Activated CD8-positive, alpha-beta T cell treated with anti-CD3 and anti-CD28 coated beads for 36 hours (primary cell): ENCODE results near the gene RAC2. TPM values are rescaled to one million over a fixed set of nuclear protein-coding genes. Genes with fewer than 3 reads are reported as not detected.
A peak's percentile ranks its signal among the peaks of the same experiment; 100 is the strongest.

ENCODE experiments used
- ATAC-seq: fragments of 200-7000 bp; cut with Tn5 transposase; one replicate; pipeline ENCODE4 v1.10.0; 2021; ENCODE audit warnings: mild to moderate bottlenecking, moderate library complexity
- CTCF ChIA-PET: fragments of 350-600 bp; sonication (Branson Sonifier 250); formaldehyde crosslinking; loops from one replicate; lab custom pipeline; 2021; ENCODE audit warnings: antibody characterized with exemption; lab: Charles Lee
- POLR2A ChIA-PET: fragments of 350-600 bp; sonication (Branson Sonifier 250); formaldehyde crosslinking; loops from one replicate; lab custom pipeline; 2021; ENCODE audit warnings: antibody characterized with exemption; lab: Charles Lee
- DNase-seq: peaks from one replicate; pipeline ENCODE4 v3.0.0-alpha.2; 2020
- H3K27ac Mint-ChIP-seq: one replicate; pipeline ENCODE4 v1.8.0; 2021; ENCODE audit warnings: mild to moderate bottlenecking, mixed read lengths
- H3K27me3 Mint-ChIP-seq: one replicate; pipeline ENCODE4 v1.8.0; 2021; ENCODE audit warnings: mixed read lengths
- H3K36me3 Mint-ChIP-seq: one replicate; pipeline ENCODE4 v1.8.0; 2021; ENCODE audit warnings: low read depth, mixed read lengths
- H3K4me1 Mint-ChIP-seq: one replicate; pipeline ENCODE4 v1.8.0; 2021; ENCODE audit warnings: low read depth, mixed read lengths
- H3K4me3 Mint-ChIP-seq: one replicate; pipeline ENCODE4 v1.8.0; 2021; ENCODE audit warnings: mild to moderate bottlenecking, moderate library complexity, mixed read lengths
- H3K9me3 Mint-ChIP-seq: one replicate; pipeline ENCODE4 v1.8.0; 2021; ENCODE audit warnings: mixed read lengths
- CTCF ChIP-seq: fragments of 200-600 bp; IDR thresholded peaks from one replicate; pipeline ENCODE4 v1.8.0; 2022; ENCODE audit warnings: antibody characterized with exemption, mild to moderate bottlenecking
- intact Hi-C: fragments of 100-400 bp; cut with micrococcal nuclease; formaldehyde crosslinking; loops from one replicate; pipeline ENCODE4 v1.10.0; 2022
- total RNA-seq, 2 experiments: library from RNA; stranded (reverse); gene quantifications; one replicate each; pipeline ENCODE4 v1.2.3, GENCODE V29; 2021

The RAC2 gene
- total RNA-seq, 2 experiments from 2014 or later: 699 to 717 TPM

GRCh38 chr22:37209140-37209845 is 34.8 kb downstream of the RAC2 start:
- Mint-ChIP-seq H3K4me1 (peaks cover 53% of the 10 kb centered on the region), H3K27me3 (no peaks in the 10 kb centered on the region), H3K4me3 (no peak overlapping the region), H3K9me3 (no peaks in the 10 kb centered on the region), H3K27ac (peak overlapping the region; percentile 25), H3K36me3 (no peaks in the 10 kb centered on the region)
- no peak for ATAC-seq
- intact Hi-C loops: no loop called here
- CTCF ChIA-PET: interaction anchor here (1.1 to 3.8 kb wide), 4 partner anchors 8 to 51 kb away, joined by 3 to 29 read pairs (median 4); no protein-coding TSS in a partner anchor
- DNase-seq: peak; percentile 1
- TF ChIP-seq CTCF: no peak
- POLR2A ChIA-PET: interaction anchor here (0.9 to 1.7 kb wide), 8 partner anchors 9 to 72 kb away, joined by 3 to 9 read pairs (median 4); no protein-coding TSS in a partner anchor

- H3K27ac Mint-ChIP-seq: peak overlapping the region; percentile 64
- no peaks in the 10 kb centered on the region for H3K27me3 Mint-ChIP-seq
- ATAC-seq (no peak), DNase-seq (peak; percentile 2)
- no peaks in the 10 kb centered on the region for H3K36me3 Mint-ChIP-seq
- H3K4me1 Mint-ChIP-seq: peaks cover 51% of the 10 kb centered on the region
- TF ChIP-seq CTCF: no peak
- intact Hi-C loops: no loop called here
- H3K4me3 Mint-ChIP-seq: no peak overlapping the region
- no peaks in the 10 kb centered on the region for H3K9me3 Mint-ChIP-seq
- CTCF ChIA-PET: interaction anchor here (1.1 to 3.8 kb wide), 5 partner anchors 8 to 52 kb away, joined by 3 to 29 read pairs (median 4); partner anchors contain the start of gene RAC2
- POLR2A ChIA-PET: interaction anchor here (1.0 to 1.7 kb wide), 5 partner anchors 9 to 71 kb away, joined by 4 to 9 read pairs (median 4); no protein-coding TSS in a partner anchor
Measured at GRCh38 chr22:37208401-37209139, 35.5 kb downstream of the RAC2 start.

GRCh38 chr22:37207981-37208380 is 36.1 kb downstream of the RAC2 start:
- Mint-ChIP-seq H3K4me1 (peaks cover 52% of the 10 kb centered on the region), H3K4me3 (no peak overlapping the region), H3K27ac (peak overlapping the region; percentile 64), H3K27me3 (no peaks in the 10 kb centered on the region), H3K36me3 (no peaks in the 10 kb centered on the region), H3K9me3 (no peaks in the 10 kb centered on the region)
- CTCF ChIA-PET: interaction anchor here (1.5 to 3.8 kb wide), 4 partner anchors 8 to 53 kb away, joined by 4 to 29 read pairs (median 9); partner anchors contain the start of gene RAC2
- ATAC-seq (peak; percentile 21), DNase-seq (peak; percentile 47)
- POLR2A ChIA-PET: interaction anchor here (1.0 to 2.4 kb wide), 6 partner anchors 9 to 71 kb away, joined by 3 to 9 read pairs (median 4); no protein-coding TSS in a partner anchor
- intact Hi-C loops: no loop called here
- TF ChIP-seq CTCF: no peak

GRCh38 chr22:37206841-37207821 is 36.9 kb downstream of the RAC2 start:
- no peaks in the 10 kb centered on the region for H3K27me3 Mint-ChIP-seq
- intact Hi-C loops: no loop called here
- CTCF ChIA-PET: interaction anchor here (1.5 to 3.8 kb wide), 3 partner anchors 7 to 53 kb away, joined by 4 to 29 read pairs (median 13); partner anchors contain the start of gene RAC2
- DNase-seq (peak; percentile 1), ATAC-seq (no peak)
- POLR2A ChIA-PET: interaction anchor here (1.0 to 2.4 kb wide), 3 partner anchors 10 to 85 kb away, joined by 3 to 8 read pairs (median 5); no protein-coding TSS in a partner anchor
- no peak overlapping the region for H3K4me3 Mint-ChIP-seq
- no peak for TF ChIP-seq CTCF
- peaks cover 50% of the 10 kb centered on the region for H3K4me1 Mint-ChIP-seq
- no peaks in the 10 kb centered on the region for H3K36me3 Mint-ChIP-seq
- no peaks in the 10 kb centered on the region for H3K9me3 Mint-ChIP-seq
- no peak overlapping the region for H3K27ac Mint-ChIP-seq
